Prostate gland (tissue), 2 donors: ENCODE measurements around the gene SMIM38.

Experiments
- POLR2A ChIP-seq: fragments of 450-650 bp; IDR thresholded peaks from one replicate; pipeline ENCODE4 v1.6.1; 2016; ENCODE audit warnings: antibody characterized with exemption, mild to moderate bottlenecking
- POLR2AphosphoS5 ChIP-seq: sonication (generic); formaldehyde crosslinking; IDR thresholded peaks from one replicate; pipeline ENCODE4 v1.6.1; 2017; ENCODE audit warnings: antibody characterized with exemption
- TF ChIP-seq, protein P1 (sequence below), 4 experiments: fragments of 200-600 bp in 2 of 4; fragments of 450-650 bp in 2 of 4; sonication (generic) in 2 of 4; IDR thresholded peaks; 1 replicate in 3 of 4; 2 replicates in 1 of 4; pipeline ENCODE4 v1.5.1; 2016 to 2019; ENCODE audit warnings: antibody characterized with exemption in 4 of 4, mild to moderate bottlenecking in 2 of 4, moderate library complexity in 2 of 4

DNA sequence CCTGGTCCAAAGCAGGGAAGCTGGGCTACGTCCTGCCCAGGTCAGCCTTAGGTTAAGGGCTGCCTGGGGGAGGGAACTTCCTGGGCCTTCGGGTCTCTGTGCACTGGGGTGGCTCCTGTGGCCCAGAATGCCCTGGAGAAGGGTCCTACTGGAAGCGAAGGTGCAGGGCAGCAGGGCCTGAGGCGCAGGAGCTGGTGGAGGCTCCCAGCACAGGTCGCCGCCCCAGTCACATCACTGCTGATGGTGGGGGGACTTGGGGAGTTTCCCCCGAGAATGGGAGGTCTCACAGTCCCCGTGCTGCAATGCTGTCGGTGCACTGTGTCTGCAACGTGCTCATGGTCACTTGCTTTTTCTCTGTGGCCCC is 815 bp upstream of the SMIM38 start:
- TF ChIP-seq, protein P1, sequence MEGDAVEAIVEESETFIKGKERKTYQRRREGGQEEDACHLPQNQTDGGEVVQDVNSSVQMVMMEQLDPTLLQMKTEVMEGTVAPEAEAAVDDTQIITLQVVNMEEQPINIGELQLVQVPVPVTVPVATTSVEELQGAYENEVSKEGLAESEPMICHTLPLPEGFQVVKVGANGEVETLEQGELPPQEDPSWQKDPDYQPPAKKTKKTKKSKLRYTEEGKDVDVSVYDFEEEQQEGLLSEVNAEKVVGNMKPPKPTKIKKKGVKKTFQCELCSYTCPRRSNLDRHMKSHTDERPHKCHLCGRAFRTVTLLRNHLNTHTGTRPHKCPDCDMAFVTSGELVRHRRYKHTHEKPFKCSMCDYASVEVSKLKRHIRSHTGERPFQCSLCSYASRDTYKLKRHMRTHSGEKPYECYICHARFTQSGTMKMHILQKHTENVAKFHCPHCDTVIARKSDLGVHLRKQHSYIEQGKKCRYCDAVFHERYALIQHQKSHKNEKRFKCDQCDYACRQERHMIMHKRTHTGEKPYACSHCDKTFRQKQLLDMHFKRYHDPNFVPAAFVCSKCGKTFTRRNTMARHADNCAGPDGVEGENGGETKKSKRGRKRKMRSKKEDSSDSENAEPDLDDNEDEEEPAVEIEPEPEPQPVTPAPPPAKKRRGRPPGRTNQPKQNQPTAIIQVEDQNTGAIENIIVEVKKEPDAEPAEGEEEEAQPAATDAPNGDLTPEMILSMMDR (IDR thresholded peaks at IDR 0.05) = no peak
- TF ChIP-seq POLR2A (no peak), POLR2AphosphoS5 (no peak)
